Endothelial cell of umbilical vein (primary cell): ENCODE measurements around the gene SLC1A4. TPM values are rescaled to one million over a fixed set of nuclear protein-coding genes. Genes with fewer than 3 reads are reported as not detected.

Source experiments
- BruUV-seq: library from RNA; stranded (reverse); fragments of 400-500 nt; replicated peaks from 2 replicates; lab custom pipeline; 2021; lab: Mats Ljungman, UMichigan
- CTCF ChIA-PET: fragments of 300-600, 350-600 bp; sonication (Branson Sonifier 250); formaldehyde crosslinking; loops from one replicate; lab custom pipeline; 2021; ENCODE audit warnings: antibody characterized with exemption, inconsistent platforms; lab: Charles Lee
- POLR2A ChIA-PET: fragments of 300-600, 350-600 bp; sonication (Branson Sonifier 250); formaldehyde crosslinking; loops from one replicate; lab custom pipeline; 2021; ENCODE audit warnings: antibody characterized with exemption, inconsistent platforms; lab: Charles Lee
- DNase-seq: peaks from one replicate; pipeline ENCODE4 v3.0.0-alpha.2; 2011; ENCODE audit warnings: low read depth, low spot score
- FAIRE-seq: peaks from 2 replicates; lab custom pipeline; 2011; peaks lifted over from hg19 to GRCh38; lab: Jason Lieb, UNC
- H2AFZ ChIP-seq: 2 replicates; pipeline ENCODE4 v1.6.0; 2012; ENCODE audit warnings: low read depth, low read length, control low read depth, inconsistent platforms
- H3K27ac ChIP-seq: 2 replicates; pipeline ENCODE4 v1.5.1; 2011; ENCODE audit warnings: low read depth, mild to moderate bottlenecking, control low read depth, low read length, moderate library complexity; ENCODE audit not compliant: insufficient read depth
- H3K27me3 ChIP-seq, 2 experiments: 2 replicates each; pipeline versions ENCODE4 v1.6.0 to v1.6.1; 2011; ENCODE audit warnings: low read length in 2 of 2, mixed read lengths in 1 of 2; ENCODE audit not compliant: control insufficient read depth in 2 of 2, insufficient read depth in 2 of 2
- H3K36me3 ChIP-seq, 2 experiments: 2 replicates in 1 of 2; 3 replicates in 1 of 2; pipeline ENCODE4 v1.5.1; 2011; ENCODE audit warnings: low read length in 2 of 2, mild to moderate bottlenecking in 1 of 2, moderate library complexity in 1 of 2; ENCODE audit not compliant: control insufficient read depth in 2 of 2, insufficient read depth in 2 of 2; ENCODE audit errors: extremely low read depth in 1 of 2
- H3K4me1 ChIP-seq: 3 replicates; pipeline ENCODE4 v1.5.1; 2011; ENCODE audit warnings: mild to moderate bottlenecking, low read length; ENCODE audit not compliant: control insufficient read depth, insufficient read depth; ENCODE audit errors: extremely low read depth
- H3K4me2 ChIP-seq: 2 replicates; pipeline ENCODE4 v1.6.1; 2011; ENCODE audit warnings: low read length, control low read depth, mixed read lengths; ENCODE audit not compliant: insufficient read depth
- H3K4me3 ChIP-seq, 3 experiments: fragments of 200-600 bp in 1 of 3; sonication (generic), shearing (Covaris generic) in 1 of 3; replicated peaks in 1 of 3; 2 replicates each; pipeline ENCODE4 v1.5.1; 2011 to 2016; ENCODE audit warnings: control low read depth in 3 of 3, low read length in 3 of 3, mild to moderate bottlenecking in 2 of 3, inconsistent platforms in 1 of 3, low read depth in 1 of 3, moderate library complexity in 1 of 3; ENCODE audit not compliant: insufficient read depth in 1 of 3
- H3K79me2 ChIP-seq: 2 replicates; pipeline ENCODE4 v1.6.0; 2012; ENCODE audit warnings: low read length, inconsistent platforms; ENCODE audit not compliant: control insufficient read depth, insufficient read depth
- H3K9ac ChIP-seq: replicated peaks from 2 replicates; pipeline ENCODE3; 2011; ENCODE audit warnings: low read length, control low read depth; ENCODE audit not compliant: insufficient read depth; ENCODE audit errors: extremely low read depth
- H3K9me1 ChIP-seq: replicated peaks from 3 replicates; pipeline ENCODE4 v1.6.0; 2011; ENCODE audit warnings: mild to moderate bottlenecking, low read length; ENCODE audit not compliant: control insufficient read depth, insufficient read depth; ENCODE audit errors: extremely low read depth
- H3K9me3 ChIP-seq: replicated peaks from 2 replicates; pipeline ENCODE4 v1.5.1; 2012; ENCODE audit warnings: low read length, inconsistent platforms; ENCODE audit not compliant: control insufficient read depth, insufficient read depth
- H4K20me1 ChIP-seq: replicated peaks from 2 replicates; pipeline ENCODE3; 2011; ENCODE audit warnings: mild to moderate bottlenecking, low read length; ENCODE audit not compliant: control insufficient read depth, insufficient read depth; ENCODE audit errors: extremely low read depth
- EZH2 ChIP-seq: IDR thresholded peaks from 2 replicates; pipeline ENCODE4 v1.6.1; 2012; ENCODE audit warnings: borderline replicate concordance, low read depth, mild to moderate bottlenecking, moderate library complexity, low read length, inconsistent platforms; ENCODE audit not compliant: severe bottlenecking
- FOS ChIP-seq: IDR thresholded peaks from 2 replicates; pipeline ENCODE4 v1.6.1; 2011; ENCODE audit warnings: mild to moderate bottlenecking, low read length, moderate library complexity, borderline replicate concordance; ENCODE audit not compliant: insufficient read depth
- JUN ChIP-seq: IDR thresholded peaks from 2 replicates; pipeline ENCODE4 v1.6.1; 2011; ENCODE audit warnings: borderline replicate concordance, low read depth; ENCODE audit not compliant: insufficient read length, insufficient read depth
- MYC ChIP-seq: IDR thresholded peaks from one replicate; pipeline ENCODE4 v1.6.1; 2011; ENCODE audit warnings: mild to moderate bottlenecking, low read depth, low read length
- POLR2A ChIP-seq: IDR thresholded peaks from 2 replicates; pipeline ENCODE4 v1.6.1; 2012; ENCODE audit warnings: low read depth, mild to moderate bottlenecking, control low read depth, low read length
- POLR2AphosphoS5 ChIP-seq: IDR thresholded peaks from 2 replicates; pipeline ENCODE4 v1.6.1; 2012; ENCODE audit warnings: low read depth, mild to moderate bottlenecking, control low read depth, low read length, moderate library complexity; ENCODE audit not compliant: insufficient read depth
- dilution Hi-C: fragments of 300-500 bp; cut with MboI; formaldehyde crosslinking; loops from one replicate; pipeline ENCODE4 v1.15.0; 2019; ENCODE audit warnings: low sequenced_read_pairs; ENCODE audit not compliant: extremely low pct_ligation_motif_present
- intact Hi-C: fragments of 100-400 bp; cut with micrococcal nuclease; formaldehyde crosslinking; loops from one replicate; pipeline ENCODE4 v1.10.0; 2022
- polyA plus RNA-seq, 4 experiments: library from polyadenylated mRNA; depleted of rRNA in 3 of 4; stranded (reverse) in 3 of 4; unstranded in 1 of 4; fragments of >200 nt; gene quantifications; 2 replicates each; pipeline versions ENCODE4 v1.2.1 to v1.2.3, GENCODE V29; 2011 to 2012; ENCODE audit warnings: missing spikeins in 1 of 4
- total RNA-seq: library from RNA; stranded (reverse); gene quantifications from 2 replicates; pipeline ENCODE4 v1.2.3, GENCODE V29; 2021
- TF ChIP-seq, protein P1 (sequence below): IDR thresholded peaks from 2 replicates; pipeline ENCODE4 v1.6.1; 2011; ENCODE audit not compliant: insufficient read depth, insufficient read length
- TF ChIP-seq, protein P2 (sequence below), 2 donors: IDR thresholded peaks; 1 replicate in 1 of 2; 2 replicates in 1 of 2; pipeline ENCODE4 v1.5.1; 2011; ENCODE audit warnings: low read length in 2 of 2, mild to moderate bottlenecking in 2 of 2, moderate library complexity in 2 of 2, control low read depth in 1 of 2, inconsistent platforms in 1 of 2, low read depth in 1 of 2; ENCODE audit not compliant: insufficient read depth in 1 of 2; ENCODE audit errors: extremely low read depth in 1 of 2

Gene SLC1A4
- total and polyA plus RNA-seq, 2 donors (not counting 3 experiments of a cell fraction or from before 2014, with no cell fraction given) = 9.9 to 13.9 TPM

DNA sequence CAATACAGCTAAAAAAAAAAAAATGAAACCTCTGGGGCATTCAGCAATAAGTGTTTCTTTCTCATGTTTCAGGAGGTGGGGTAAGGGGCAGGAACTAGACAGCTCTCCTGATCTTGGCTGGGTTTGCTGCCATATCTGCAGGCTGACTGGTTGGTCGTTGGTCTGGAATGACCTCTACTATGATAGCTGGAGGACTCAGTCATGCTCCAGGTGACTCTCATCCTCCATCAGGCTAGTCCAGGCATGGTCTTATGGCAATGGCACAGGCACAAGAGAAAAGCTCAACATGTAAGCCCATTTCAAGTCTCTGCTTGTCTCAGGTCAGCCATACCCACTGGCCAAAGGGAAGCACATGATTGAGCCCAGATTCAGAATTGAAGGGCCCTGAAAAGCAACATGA is 9.5 kb upstream of the SLC1A4 start:
- H3K4me2 ChIP-seq = no peak overlapping the region
- H3K9me1 ChIP-seq = no peaks in the 10 kb centered on the region
- intact Hi-C loops = loop anchor here (1.0 kb wide), 1 partner anchor 61 kb away; no protein-coding TSS in a partner anchor
- no peak overlapping the region for H3K4me3 ChIP-seq
- no peaks in the 10 kb centered on the region for H3K79me2 ChIP-seq
- no peaks in the 10 kb centered on the region for H4K20me1 ChIP-seq
- BruUV-seq = no TSS peak
- ChIA-PET CTCF (interaction anchor here (0.6 to 3.0 kb wide), 10 partner anchors 8 to 526 kb away, joined by 3 to 16 read pairs (median 6); no protein-coding TSS in a partner anchor), POLR2A (no interaction called here)
- H3K27ac ChIP-seq = no peak overlapping the region
- DNase-seq (no peak), FAIRE-seq (no peak)
- no peaks in the 10 kb centered on the region for H3K9me3 ChIP-seq
- no peak overlapping the region for H2AFZ ChIP-seq
- H3K36me3 ChIP-seq = no peaks in the 10 kb centered on the region
- H3K4me1 ChIP-seq = peaks cover 7% of the 10 kb centered on the region
- dilution Hi-C loops = no loop called here
- H3K27me3 ChIP-seq = peaks cover 0 to 2% of the 10 kb centered on the region in 2 experiments
- TF ChIP-seq, protein P1, sequence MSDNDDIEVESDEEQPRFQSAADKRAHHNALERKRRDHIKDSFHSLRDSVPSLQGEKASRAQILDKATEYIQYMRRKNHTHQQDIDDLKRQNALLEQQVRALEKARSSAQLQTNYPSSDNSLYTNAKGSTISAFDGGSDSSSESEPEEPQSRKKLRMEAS = no peak
- no peak for TF ChIP-seq POLR2A
- no peak for TF ChIP-seq FOS
- no peak for TF ChIP-seq EZH2
- TF ChIP-seq, protein P2, sequence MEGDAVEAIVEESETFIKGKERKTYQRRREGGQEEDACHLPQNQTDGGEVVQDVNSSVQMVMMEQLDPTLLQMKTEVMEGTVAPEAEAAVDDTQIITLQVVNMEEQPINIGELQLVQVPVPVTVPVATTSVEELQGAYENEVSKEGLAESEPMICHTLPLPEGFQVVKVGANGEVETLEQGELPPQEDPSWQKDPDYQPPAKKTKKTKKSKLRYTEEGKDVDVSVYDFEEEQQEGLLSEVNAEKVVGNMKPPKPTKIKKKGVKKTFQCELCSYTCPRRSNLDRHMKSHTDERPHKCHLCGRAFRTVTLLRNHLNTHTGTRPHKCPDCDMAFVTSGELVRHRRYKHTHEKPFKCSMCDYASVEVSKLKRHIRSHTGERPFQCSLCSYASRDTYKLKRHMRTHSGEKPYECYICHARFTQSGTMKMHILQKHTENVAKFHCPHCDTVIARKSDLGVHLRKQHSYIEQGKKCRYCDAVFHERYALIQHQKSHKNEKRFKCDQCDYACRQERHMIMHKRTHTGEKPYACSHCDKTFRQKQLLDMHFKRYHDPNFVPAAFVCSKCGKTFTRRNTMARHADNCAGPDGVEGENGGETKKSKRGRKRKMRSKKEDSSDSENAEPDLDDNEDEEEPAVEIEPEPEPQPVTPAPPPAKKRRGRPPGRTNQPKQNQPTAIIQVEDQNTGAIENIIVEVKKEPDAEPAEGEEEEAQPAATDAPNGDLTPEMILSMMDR (IDR thresholded peaks at IDR 0.05; ENCODE audit: extremely low read depth in 1 of 2, insufficient read depth in 1 of 2, low read depth in 1 of 2, low read length in 2 of 2) = no peak
- no peak for TF ChIP-seq POLR2AphosphoS5
- TF ChIP-seq JUN = no peak
- TF ChIP-seq MYC = no peak
- H3K9ac ChIP-seq = no peak overlapping the region
